Ascending aorta (tissue), 2 donors: Measurements from ENCODE around the gene CDK2. TPM values are rescaled to one million over a fixed set of nuclear protein-coding genes. Genes with fewer than 3 reads are reported as not detected.

Experiments used
- DNase-seq, 2 donors: peaks; one replicate each; pipeline ENCODE4 v3.0.0-alpha.2; 2019; ENCODE audit warnings: low spot score in 2 of 2
- H3K27ac ChIP-seq, 2 donors: fragments of 200-600 bp; sonication (generic); one replicate each; pipeline ENCODE4 v1.5.1; 2016 to 2017; ENCODE audit warnings: mild to moderate bottlenecking in 1 of 2
- H3K27me3 ChIP-seq: fragments of 200-600 bp; sonication (generic); one replicate; pipeline ENCODE4 v1.5.1; 2017
- H3K36me3 ChIP-seq, 2 donors: fragments of 200-600 bp; sonication (generic); one replicate each; pipeline ENCODE4 v1.5.1; 2016
- H3K4me1 ChIP-seq, 2 donors: fragments of 200-600 bp; sonication (generic); one replicate each; pipeline ENCODE4 v1.5.1; 2016 to 2017; ENCODE audit warnings: mild to moderate bottlenecking in 1 of 2
- H3K4me3 ChIP-seq, 2 donors: fragments of 200-600 bp; sonication (generic); one replicate each; pipeline ENCODE4 v1.5.1; 2016 to 2017; ENCODE audit warnings: mild to moderate bottlenecking in 1 of 2
- H3K9me3 ChIP-seq, 2 donors: fragments of 200-600 bp; sonication (generic); one replicate each; pipeline ENCODE4 v1.5.1; 2016
- CTCF ChIP-seq, 3 experiments: fragments of 200-600 bp in 2 of 3; fragments of 450-650 bp in 1 of 3; sonication (generic) in 2 of 3; IDR thresholded peaks; one replicate each; pipeline ENCODE4 v1.5.1; 2016 to 2019; ENCODE audit warnings: antibody characterized with exemption in 3 of 3, mild to moderate bottlenecking in 1 of 3, moderate library complexity in 1 of 3
- intact Hi-C: fragments of 100-400 bp; cut with DNase I; formaldehyde crosslinking; loops from one replicate; pipeline ENCODE4 v1.15.1; 2023
- total RNA-seq: library from RNA; depleted of rRNA; stranded (reverse); fragments of >200 nt; gene quantifications from one replicate; pipeline ENCODE4 v1.1.0, GENCODE V29; 2016

Gene CDK2
- total RNA-seq, 1 donor from 2014 or later = 24.5 TPM

- no peak for DNase-seq
- H3K27ac ChIP-seq = no peak overlapping the region
- intact Hi-C loops = no loop called here
These were observed 24.6 kb upstream of the CDK2 start for GRCh38 chr12:55942055-55942454.

GRCh38 chr12:55942577-55943136 lies 24.0 kb upstream of the CDK2 start:
- peaks cover 30 to 61% of the 10 kb centered on the region in 2 donors for H3K36me3 ChIP-seq
- intact Hi-C loops = no loop called here

More at GRCh38 chr12:55942055-55942454, 24.6 kb upstream of the CDK2 start:
- no peak for TF ChIP-seq CTCF (IDR thresholded peaks at IDR 0.05)
- Histone ChIP-seq H3K4me1 (peaks cover 0 to 7% of the 10 kb centered on the region in 2 donors), H3K27me3 (no peaks in the 10 kb centered on the region), H3K4me3 (no peak overlapping the region), H3K9me3 (no peaks in the 10 kb centered on the region), H3K36me3 (peaks cover 30 to 63% of the 10 kb centered on the region in 2 donors)

GRCh38 chr12:55946553-55946952 lies 20.1 kb upstream of the CDK2 start:
- Histone ChIP-seq H3K4me1 (no peaks in the 10 kb centered on the region), H3K9me3 (no peaks in the 10 kb centered on the region), H3K27ac (no peak overlapping the region), H3K4me3 (no peak overlapping the region), H3K36me3 (peaks cover 23 to 53% of the 10 kb centered on the region in 2 donors), H3K27me3 (no peaks in the 10 kb centered on the region)
- no peak for DNase-seq
- intact Hi-C loops = no loop called here
- TF ChIP-seq CTCF (IDR thresholded peaks at IDR 0.05) = no peak

More at GRCh38 chr12:55942577-55943136, 24.0 kb upstream of the CDK2 start:
- TF ChIP-seq CTCF (IDR thresholded peaks at IDR 0.05) = no peak
- Histone ChIP-seq H3K9me3 (no peaks in the 10 kb centered on the region), H3K27me3 (no peaks in the 10 kb centered on the region), H3K27ac (no peak overlapping the region), H3K4me3 (no peak overlapping the region), H3K4me1 (peaks cover 0 to 7% of the 10 kb centered on the region in 2 donors)
- no peak for DNase-seq

GRCh38 chr12:55955344-55955743 lies 11.3 kb upstream of the CDK2 start:
- no peak for TF ChIP-seq CTCF (IDR thresholded peaks at IDR 0.05)

GRCh38 chr12:55955800-55956508 lies 10.7 kb upstream of the CDK2 start:
- no peaks in the 10 kb centered on the region for H3K27me3 ChIP-seq
- no peak for DNase-seq
- H3K36me3 ChIP-seq = peaks cover 25 to 34% of the 10 kb centered on the region in 2 donors
- intact Hi-C loops = no loop called here
- no peaks in the 10 kb centered on the region for H3K9me3 ChIP-seq
- no peak for TF ChIP-seq CTCF (IDR thresholded peaks at IDR 0.05)
- H3K27ac ChIP-seq = no peak overlapping the region
- H3K4me1 ChIP-seq = no peaks in the 10 kb centered on the region
- no peak overlapping the region for H3K4me3 ChIP-seq

More at GRCh38 chr12:55955344-55955743, 11.3 kb upstream of the CDK2 start:
- H3K4me1 ChIP-seq = no peaks in the 10 kb centered on the region
- peaks cover 25 to 36% of the 10 kb centered on the region in 2 donors for H3K36me3 ChIP-seq
- no peak for DNase-seq
- H3K27ac ChIP-seq = no peak overlapping the region
- no peaks in the 10 kb centered on the region for H3K9me3 ChIP-seq
- intact Hi-C loops = no loop called here
- no peaks in the 10 kb centered on the region for H3K27me3 ChIP-seq
- H3K4me3 ChIP-seq = no peak overlapping the region
